Dermis microvascular lymphatic vessel endothelial cell (primary cell): ENCODE data around the gene AFMID. TPM values are rescaled to one million over a fixed set of nuclear protein-coding genes. Genes with fewer than 3 reads are reported as not detected.
"Not testable (repeated sequence)": the region's sequence is repeated elsewhere in the genome, so short reads cannot be mapped to it uniquely, and the experiment has no call there.

Experiments
- DNase-seq, 2 donors: peaks; one replicate each; pipeline versions ENCODE4 v3.0.0 to v3.0.0-alpha.2; 2010; ENCODE audit warnings: low read depth in 2 of 2
- total RNA-seq: library from RNA; depleted of rRNA; stranded (reverse); fragments of >200 nt; gene quantifications from 2 replicates; pipeline ENCODE4 v1.2.1, GENCODE V29; 2014

Gene AFMID
- total RNA-seq, 1 donor from 2014 or later, result 47.2 TPM

- DNase-seq, result no peak
Observed at GRCh38 chr17:78237401-78238012, 50.3 kb downstream of the AFMID start.

GRCh38 chr17:78238823-78239488 is 51.8 kb downstream of the AFMID start:
- no peak for DNase-seq

- DNase-seq, result no peak
Observed at GRCh38 chr17:78239489-78239931, 52.3 kb downstream of the AFMID start.

GRCh38 chr17:78240012-78240655 is 53.0 kb downstream of the AFMID start:
- DNase-seq, result no peak

- DNase-seq, result no peak
Observed at GRCh38 chr17:78240839-78241238, 53.7 kb downstream of the AFMID start.

GRCh38 chr17:78241277-78242023 is 54.3 kb downstream of the AFMID start:
- peak in 1 of 2 donors; percentile 64 for DNase-seq

GRCh38 chr17:78242024-78242742 is 55.0 kb downstream of the AFMID start:
- no peak for DNase-seq

- no peak for DNase-seq
Observed at GRCh38 chr17:78247304-78247703, 60.1 kb downstream of the AFMID start.

GRCh38 chr17:78248051-78248914 is 61.1 kb downstream of the AFMID start:
- peak; percentile 48 to 81 for DNase-seq

- DNase-seq, result no peak
Observed at GRCh38 chr17:78249074-78249817, 62.1 kb downstream of the AFMID start.

- DNase-seq, result no peak
Observed at GRCh38 chr17:78249818-78250806, 63.0 kb downstream of the AFMID start.

GRCh38 chr17:78250891-78251772 is 64.0 kb downstream of the AFMID start:
- peak; percentile 70 to 87 for DNase-seq

GRCh38 chr17:78251773-78252103 is 64.6 kb downstream of the AFMID start:
- no peak for DNase-seq

- DNase-seq, result no peak
Observed at GRCh38 chr17:78252111-78252634, 65.0 kb downstream of the AFMID start.

GRCh38 chr17:78252701-78253635 is 65.8 kb downstream of the AFMID start:
- no peak for DNase-seq

- not testable (repeated sequence) for DNase-seq
Observed at GRCh38 chr17:78253636-78253945, 66.4 kb downstream of the AFMID start.
